ENCODE data around the gene SYK.

GRCh38 chr9:90783964-90784363 is 17.7 kb upstream of the SYK start:
- no peak for TF ChIP-seq CTCF (IDR thresholded peaks at IDR 0.05; ENCODE audit: insufficient read depth, low read depth, low read length)
- no peak for TF ChIP-seq EZH2 (IDR thresholded peaks at IDR 0.05; ENCODE audit: insufficient read depth, low read length)
